Measurements from ENCODE around the gene TSSC4.

TSSC4 gene

DNA sequence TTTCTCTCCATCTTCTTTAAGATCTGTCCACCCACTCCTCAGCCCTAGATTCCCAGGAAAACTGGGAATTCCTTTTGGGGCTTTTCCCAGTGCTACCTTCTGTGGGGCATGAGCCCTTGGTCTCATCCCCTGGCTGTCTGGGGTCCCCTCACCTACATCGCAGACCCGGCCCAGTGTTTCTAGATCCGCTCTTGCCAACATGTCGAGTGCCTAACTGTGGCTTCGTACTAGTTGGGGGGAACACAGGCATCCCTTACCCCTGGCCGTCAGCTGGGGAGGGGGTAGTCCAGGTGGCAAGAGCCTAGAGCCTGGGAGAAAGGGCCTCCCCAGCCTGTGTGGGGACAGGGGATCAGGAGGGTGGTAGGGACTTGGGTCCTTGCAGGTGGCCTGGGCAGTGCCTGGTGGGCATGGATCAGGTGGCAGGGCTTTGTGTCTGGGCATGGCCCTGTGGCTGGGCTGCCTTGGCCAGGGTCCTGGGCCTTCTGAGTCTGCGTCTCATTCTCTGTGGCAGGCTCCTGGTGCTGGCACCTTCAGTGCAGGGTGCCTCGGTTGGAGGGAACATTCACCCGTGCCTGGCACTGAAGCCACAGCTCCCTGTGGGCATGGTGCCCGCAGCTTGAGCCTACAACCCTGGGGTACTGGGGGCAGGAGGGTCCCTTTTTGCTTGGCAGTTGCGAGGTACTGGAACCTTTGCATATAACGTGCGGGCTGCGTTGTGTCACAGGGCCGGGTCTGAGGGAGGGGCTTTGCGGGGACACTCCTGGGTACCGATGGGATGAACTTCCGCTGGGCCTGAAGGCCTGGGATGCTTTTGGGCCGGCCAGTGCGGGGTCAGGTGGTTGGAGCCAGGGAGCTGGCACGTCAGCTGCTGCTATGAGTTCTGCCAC is 48.4 kb downstream of the TSSC4 start:
- Histone ChIP-seq H3K9me3 (ENCODE audit: insufficient read depth, low read depth, low read length) (no peaks in the 10 kb centered on the region), H3K27ac (ENCODE audit: low read depth, low read length) (no peak overlapping the region), H3K27me3 (ENCODE audit: insufficient read depth, low read length) (peaks cover 86% of the 10 kb centered on the region), H3K9ac (ENCODE audit: low read depth, low read length) (no peak overlapping the region), H3K36me3 (ENCODE audit: insufficient read depth, low read length) (no peaks in the 10 kb centered on the region), H3K4me1 (ENCODE audit: insufficient read depth, low read length) (no peaks in the 10 kb centered on the region), H3K4me3 (ENCODE audit: low read length) (no peak overlapping the region)
- WGBS = 92% methylated on average over 21 of the region's 21 CpGs

DNA sequence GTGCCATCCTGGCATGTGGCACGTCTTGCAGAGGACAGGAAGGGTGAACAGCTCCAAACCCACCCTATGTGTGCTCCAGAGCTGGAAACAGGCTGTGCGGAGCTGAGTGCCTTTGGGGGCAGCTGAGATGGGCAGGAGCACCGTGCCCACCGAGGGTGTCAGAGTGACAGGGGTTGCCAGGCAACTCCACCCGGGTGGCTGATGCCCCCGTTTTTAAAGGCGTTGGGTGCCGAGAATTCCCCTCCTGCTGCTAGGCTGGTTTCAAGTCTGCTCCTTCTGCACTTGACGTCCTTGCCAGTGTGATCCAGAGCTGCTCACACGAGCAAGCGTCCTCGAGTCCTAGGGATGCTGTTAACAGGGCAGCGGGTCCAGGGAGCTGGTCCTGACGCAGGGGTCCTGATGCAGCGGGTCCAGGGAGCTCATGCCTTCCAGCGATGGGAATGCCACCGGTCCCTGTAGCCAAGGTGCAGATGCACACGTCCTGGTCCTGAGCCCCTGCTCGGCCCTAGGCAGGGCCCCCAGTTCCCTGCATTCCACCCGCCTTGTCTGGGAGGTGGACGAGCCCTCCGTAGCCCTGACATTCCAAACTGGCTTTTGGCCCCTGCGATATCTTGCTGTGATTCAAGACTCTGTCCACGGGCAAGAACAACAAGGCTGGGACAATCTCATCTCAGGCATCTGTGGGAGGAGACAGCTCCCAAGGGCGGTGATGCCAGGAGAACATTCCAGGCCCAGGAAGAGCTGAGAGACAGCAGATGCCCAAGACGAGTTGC is 49.2 kb downstream of the TSSC4 start:
- no peak overlapping the region for H3K9ac ChIP-seq (ENCODE audit: low read depth, low read length)
- no peaks in the 10 kb centered on the region for H3K36me3 ChIP-seq (ENCODE audit: insufficient read depth, low read length)
- 89% methylated on average over 26 of the region's 26 CpGs for WGBS
- no peak overlapping the region for H3K4me3 ChIP-seq (ENCODE audit: low read length)
- H3K27me3 ChIP-seq (ENCODE audit: insufficient read depth, low read length) = peaks cover 88% of the 10 kb centered on the region
- H3K4me1 ChIP-seq (ENCODE audit: insufficient read depth, low read length) = no peaks in the 10 kb centered on the region
- no peaks in the 10 kb centered on the region for H3K9me3 ChIP-seq (ENCODE audit: insufficient read depth, low read depth, low read length)
- H3K27ac ChIP-seq (ENCODE audit: low read depth, low read length) = no peak overlapping the region

DNA sequence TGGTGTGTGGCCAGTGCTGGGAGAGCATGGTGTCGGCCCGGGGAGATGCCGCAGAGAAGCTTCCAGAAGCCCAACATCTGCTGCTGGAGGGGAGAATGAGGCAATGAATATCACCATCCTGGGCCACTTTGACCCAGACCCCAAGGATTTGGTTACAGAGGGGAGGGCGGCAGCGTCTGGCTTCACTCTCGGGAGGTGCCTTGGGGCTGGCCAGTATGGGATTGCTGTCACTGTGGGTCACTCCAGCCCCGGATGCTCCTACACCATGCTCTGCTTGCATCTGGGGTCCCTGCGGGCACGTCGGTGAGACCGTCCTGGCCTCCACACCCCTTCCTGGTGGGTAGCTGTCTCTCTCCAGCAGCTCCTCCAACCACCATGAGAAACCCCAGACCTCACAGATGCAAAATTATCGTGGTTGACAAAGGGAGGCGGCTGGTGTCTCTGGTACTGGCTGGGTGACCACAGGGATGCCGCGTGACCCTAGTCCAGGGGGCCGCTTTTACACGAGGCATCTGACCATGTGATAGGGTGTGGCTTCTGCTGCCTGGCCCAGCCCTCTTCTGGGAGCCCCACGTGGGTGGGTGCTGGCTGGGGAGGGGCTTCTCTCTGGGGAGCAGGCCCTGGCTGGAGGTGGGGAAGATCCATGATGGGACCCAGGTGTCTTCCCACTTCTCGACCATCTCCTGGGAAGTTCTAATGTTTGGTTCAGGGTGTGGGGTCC is 49.9 kb downstream of the TSSC4 start:
- no peak overlapping the region for H3K9ac ChIP-seq (ENCODE audit: low read depth, low read length)
- H3K27ac ChIP-seq (ENCODE audit: low read depth, low read length) = no peak overlapping the region
- H3K4me3 ChIP-seq (ENCODE audit: low read length) = no peak overlapping the region
- H3K4me1 ChIP-seq (ENCODE audit: insufficient read depth, low read length) = no peaks in the 10 kb centered on the region
- peaks cover 83% of the 10 kb centered on the region for H3K27me3 ChIP-seq (ENCODE audit: insufficient read depth, low read length)
- H3K9me3 ChIP-seq (ENCODE audit: insufficient read depth, low read depth, low read length) = no peaks in the 10 kb centered on the region
- 90% methylated on average over 19 of the region's 19 CpGs for WGBS
- H3K36me3 ChIP-seq (ENCODE audit: insufficient read depth, low read length) = no peaks in the 10 kb centered on the region

DNA sequence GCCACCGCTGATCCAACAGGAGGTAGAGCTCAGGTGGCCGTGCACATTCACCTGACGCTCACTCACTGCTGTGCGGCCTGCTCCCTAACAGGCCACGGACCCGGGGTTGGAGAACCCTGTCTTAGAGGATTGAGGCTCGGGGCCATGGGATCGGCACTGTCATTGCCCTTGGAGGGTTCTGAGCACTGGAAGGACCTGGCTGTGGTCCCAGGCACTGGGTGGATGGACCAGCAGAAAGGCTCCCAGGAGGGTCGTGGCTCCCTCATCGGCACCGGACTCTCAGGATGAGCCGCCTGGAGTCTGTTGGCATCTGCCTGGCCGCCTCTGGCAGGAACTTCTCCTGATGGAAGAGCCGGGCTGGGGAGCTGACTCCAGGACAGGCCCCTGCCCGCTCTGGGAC is 50.8 kb downstream of the TSSC4 start:
- WGBS = 95% methylated on average over 15 of the region's 15 CpGs
- H3K27me3 ChIP-seq (ENCODE audit: insufficient read depth, low read length) = peaks cover 75% of the 10 kb centered on the region

DNA sequence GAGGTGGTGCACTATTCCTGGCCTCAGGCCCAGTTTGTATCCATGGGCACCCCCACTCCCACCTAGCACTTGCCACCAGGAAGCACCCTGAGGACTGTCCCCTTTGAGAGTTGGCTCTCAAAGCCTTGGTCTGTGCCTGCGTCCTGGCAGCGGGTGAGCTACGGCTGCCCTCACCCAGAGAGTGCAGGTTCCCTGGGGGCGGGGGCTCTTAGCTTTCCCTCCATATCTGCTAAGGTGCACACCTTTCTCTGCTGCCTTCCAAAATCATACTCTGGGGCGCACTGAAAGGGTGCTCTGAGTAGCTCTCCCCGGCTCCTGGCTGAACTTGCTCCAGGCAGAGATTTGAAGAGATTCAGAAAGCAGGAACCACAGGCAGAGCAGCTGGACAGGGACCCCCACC is 51.4 kb downstream of the TSSC4 start:
- H3K4me1 ChIP-seq (ENCODE audit: insufficient read depth, low read length) = no peaks in the 10 kb centered on the region
- no peak overlapping the region for H3K4me3 ChIP-seq (ENCODE audit: low read length)
- no peaks in the 10 kb centered on the region for H3K9me3 ChIP-seq (ENCODE audit: insufficient read depth, low read depth, low read length)
- H3K27me3 ChIP-seq (ENCODE audit: insufficient read depth, low read length) = peaks cover 69% of the 10 kb centered on the region
- H3K36me3 ChIP-seq (ENCODE audit: insufficient read depth, low read length) = no peaks in the 10 kb centered on the region
- no peak overlapping the region for H3K9ac ChIP-seq (ENCODE audit: low read depth, low read length)
- H3K27ac ChIP-seq (ENCODE audit: low read depth, low read length) = no peak overlapping the region
- WGBS = 74% methylated on average over 6 of the region's 6 CpGs

More for the DNA sequence above, 50.8 kb downstream of the TSSC4 start:
- no peak overlapping the region for H3K9ac ChIP-seq (ENCODE audit: low read depth, low read length)
- H3K27ac ChIP-seq (ENCODE audit: low read depth, low read length) = no peak overlapping the region
- no peaks in the 10 kb centered on the region for H3K36me3 ChIP-seq (ENCODE audit: insufficient read depth, low read length)
- H3K4me1 ChIP-seq (ENCODE audit: insufficient read depth, low read length) = no peaks in the 10 kb centered on the region
- H3K4me3 ChIP-seq (ENCODE audit: low read length) = no peak overlapping the region
- H3K9me3 ChIP-seq (ENCODE audit: insufficient read depth, low read depth, low read length) = no peaks in the 10 kb centered on the region

DNA sequence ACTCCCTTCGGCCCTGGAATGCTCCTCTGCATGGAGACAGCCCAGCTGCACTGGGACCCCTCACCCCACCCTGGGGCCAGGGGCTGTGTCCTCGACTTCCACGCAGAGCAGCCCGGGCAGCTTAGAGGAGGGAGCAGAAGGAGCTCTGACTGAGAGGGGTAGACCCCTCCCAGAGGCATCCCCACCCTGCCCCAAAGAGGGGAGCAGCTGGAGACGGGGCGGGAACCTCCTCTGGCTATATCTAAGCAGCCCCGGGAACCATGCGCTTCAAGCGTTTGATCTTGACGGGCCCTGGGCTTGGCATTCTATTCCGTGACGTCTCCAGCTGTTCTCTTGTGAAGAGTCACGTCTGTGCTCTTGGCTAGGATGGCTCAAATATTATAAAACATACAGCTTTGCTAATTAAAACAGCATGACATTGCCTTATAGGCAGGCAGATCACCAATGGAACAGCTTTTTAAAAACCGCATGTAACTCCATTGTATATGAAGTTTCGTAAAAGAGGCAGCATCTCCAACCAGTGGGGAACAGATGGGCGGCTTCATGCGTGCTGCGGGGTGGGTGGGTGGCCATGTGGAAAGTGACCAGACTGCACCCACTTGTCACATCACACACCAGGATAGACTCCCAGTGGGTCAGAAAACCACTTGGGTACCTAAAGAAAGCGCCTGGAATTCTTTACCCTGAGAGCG is 51.9 kb downstream of the TSSC4 start:
- no peak overlapping the region for H3K4me3 ChIP-seq (ENCODE audit: low read length)
- H3K9me3 ChIP-seq (ENCODE audit: insufficient read depth, low read depth, low read length) = no peaks in the 10 kb centered on the region
- H3K4me1 ChIP-seq (ENCODE audit: insufficient read depth, low read length) = no peaks in the 10 kb centered on the region
- no peaks in the 10 kb centered on the region for H3K36me3 ChIP-seq (ENCODE audit: insufficient read depth, low read length)
- no peak overlapping the region for H3K27ac ChIP-seq (ENCODE audit: low read depth, low read length)
- H3K27me3 ChIP-seq (ENCODE audit: insufficient read depth, low read length) = peaks cover 69% of the 10 kb centered on the region
- 63% methylated on average over 20 of the region's 20 CpGs for WGBS
- no peak overlapping the region for H3K9ac ChIP-seq (ENCODE audit: low read depth, low read length)

DNA sequence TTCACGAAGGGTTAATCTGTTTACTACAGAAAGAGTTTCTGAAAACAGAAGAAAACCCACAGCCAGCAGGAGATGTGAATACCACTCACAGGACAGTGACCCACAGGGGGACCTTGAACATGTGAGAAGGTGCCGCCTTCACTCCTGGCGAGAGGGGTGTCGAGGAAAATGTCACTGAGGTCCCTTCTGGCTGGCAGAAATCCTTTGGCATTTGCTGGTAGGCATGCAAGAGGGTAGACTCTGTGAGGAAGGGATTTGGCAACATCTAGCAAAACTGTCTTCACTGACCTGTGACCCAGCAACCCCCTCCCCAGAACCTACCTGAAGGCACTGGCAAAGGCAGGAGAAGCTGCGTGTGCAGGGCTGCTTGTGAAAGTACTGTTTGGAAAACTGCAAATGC is 52.9 kb downstream of the TSSC4 start:
- Histone ChIP-seq H3K9ac (ENCODE audit: low read depth, low read length) (no peak overlapping the region), H3K36me3 (ENCODE audit: insufficient read depth, low read length) (no peaks in the 10 kb centered on the region), H3K9me3 (ENCODE audit: insufficient read depth, low read depth, low read length) (no peaks in the 10 kb centered on the region), H3K4me3 (ENCODE audit: low read length) (no peak overlapping the region), H3K27me3 (ENCODE audit: insufficient read depth, low read length) (peaks cover 69% of the 10 kb centered on the region), H3K27ac (ENCODE audit: low read depth, low read length) (no peak overlapping the region), H3K4me1 (ENCODE audit: insufficient read depth, low read length) (no peaks in the 10 kb centered on the region)
- WGBS = 91% methylated on average over 5 of the region's 5 CpGs
